OCI-LY3 (cell line): ENCODE data around the gene ELF1.

Experiments
- EZH2phosphoT487 ChIP-seq: fragments of 200-600 bp; shearing (Covaris generic); IDR thresholded peaks from 2 replicates; pipeline ENCODE4 v1.6.1; 2018; ENCODE audit warnings: antibody characterized with exemption, mixed run types, low read depth
- TF ChIP-seq, protein P1 (sequence below): fragments of 200-600, 300-600 bp; sonication (generic); IDR thresholded peaks from 2 replicates; pipeline ENCODE4 v1.5.1; 2014; ENCODE audit warnings: antibody characterized with exemption, low read length, low read depth

DNA sequence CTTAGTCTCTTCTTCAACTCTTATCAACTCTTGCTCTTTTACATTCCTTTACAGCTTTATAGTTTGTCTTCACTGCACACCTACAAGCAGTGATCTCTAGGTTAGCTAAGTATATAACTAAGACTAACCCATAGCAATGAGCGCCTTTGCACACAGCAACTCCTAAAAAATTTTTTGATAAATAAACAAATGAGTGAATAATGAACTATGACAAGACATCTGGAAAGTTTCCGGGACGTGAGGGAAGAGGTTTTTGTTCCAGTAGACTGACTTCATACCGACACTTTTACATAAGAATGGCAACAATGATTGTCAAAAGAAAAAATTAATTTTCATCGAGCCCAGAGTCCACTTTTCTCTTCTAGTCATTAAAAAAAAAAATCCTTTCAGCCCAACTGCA, 98.3 kb downstream of the ELF1 start:
- TF ChIP-seq, protein P1, sequence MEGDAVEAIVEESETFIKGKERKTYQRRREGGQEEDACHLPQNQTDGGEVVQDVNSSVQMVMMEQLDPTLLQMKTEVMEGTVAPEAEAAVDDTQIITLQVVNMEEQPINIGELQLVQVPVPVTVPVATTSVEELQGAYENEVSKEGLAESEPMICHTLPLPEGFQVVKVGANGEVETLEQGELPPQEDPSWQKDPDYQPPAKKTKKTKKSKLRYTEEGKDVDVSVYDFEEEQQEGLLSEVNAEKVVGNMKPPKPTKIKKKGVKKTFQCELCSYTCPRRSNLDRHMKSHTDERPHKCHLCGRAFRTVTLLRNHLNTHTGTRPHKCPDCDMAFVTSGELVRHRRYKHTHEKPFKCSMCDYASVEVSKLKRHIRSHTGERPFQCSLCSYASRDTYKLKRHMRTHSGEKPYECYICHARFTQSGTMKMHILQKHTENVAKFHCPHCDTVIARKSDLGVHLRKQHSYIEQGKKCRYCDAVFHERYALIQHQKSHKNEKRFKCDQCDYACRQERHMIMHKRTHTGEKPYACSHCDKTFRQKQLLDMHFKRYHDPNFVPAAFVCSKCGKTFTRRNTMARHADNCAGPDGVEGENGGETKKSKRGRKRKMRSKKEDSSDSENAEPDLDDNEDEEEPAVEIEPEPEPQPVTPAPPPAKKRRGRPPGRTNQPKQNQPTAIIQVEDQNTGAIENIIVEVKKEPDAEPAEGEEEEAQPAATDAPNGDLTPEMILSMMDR: no peak
- TF ChIP-seq EZH2phosphoT487: no peak
